HepG2 (cell line): ENCODE results near the gene IL1RAPL2.

ENCODE experiments used
- ETV6 ChIP-seq: sonication (generic); formaldehyde crosslinking; conservative IDR thresholded peaks from 2 replicates; pipeline ENCODE4 v1.4.0; 2020; ENCODE audit warnings: missing genetic modification reagents
- MAF1 ChIP-seq: sonication (generic); formaldehyde crosslinking; IDR thresholded peaks from 2 replicates; pipeline ENCODE4 v1.5.0; 2020; ENCODE audit warnings: missing genetic modification reagents, borderline replicate concordance
- SAFB2 ChIP-seq: sonication (generic); formaldehyde crosslinking; IDR thresholded peaks from 2 replicates; pipeline ENCODE4 v1.5.1; 2020; ENCODE audit warnings: missing genetic modification reagents, low read depth, mild to moderate bottlenecking, borderline replicate concordance
- SMAD1 ChIP-seq: sonication (generic); formaldehyde crosslinking; IDR thresholded peaks from 2 replicates; pipeline ENCODE4 v1.4.0; 2020; ENCODE audit warnings: missing genetic modification reagents, low read depth, mild to moderate bottlenecking, borderline replicate concordance
- ZNF629 ChIP-seq: sonication (generic); formaldehyde crosslinking; conservative IDR thresholded peaks from 2 replicates; pipeline ENCODE4 v1.5.0; 2020; ENCODE audit warnings: missing genetic modification reagents
- ZNF792 ChIP-seq: IDR thresholded peaks from 2 replicates; pipeline ENCODE4 v1.6.1; 2016

DNA sequence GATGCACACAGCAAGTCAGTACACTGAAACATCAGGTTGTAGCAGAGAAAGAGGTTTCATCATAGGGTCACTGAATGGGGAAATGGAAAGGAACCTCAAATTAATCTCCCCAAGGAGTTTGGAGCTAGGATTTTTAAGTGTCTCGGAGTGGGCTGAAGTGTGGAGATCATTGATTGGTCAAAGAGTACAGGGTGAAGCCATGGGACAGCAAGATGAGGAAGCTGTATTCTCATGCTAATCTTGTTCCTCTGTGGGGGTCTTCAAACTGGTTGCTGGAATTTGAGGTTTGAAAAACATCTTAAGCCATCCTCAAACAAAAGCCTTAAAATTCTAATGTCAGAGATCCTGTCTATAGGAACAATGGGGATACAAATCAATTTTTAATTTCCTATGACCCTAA, 733.3 kb downstream of the IL1RAPL2 start:
- TF ChIP-seq SAFB2 (CRISPR knock-in tag) (no peak), MAF1 (CRISPR knock-in tag) (no peak), ZNF629 (no peak), ZNF792 (CRISPR knock-in tag) (no peak), SMAD1 (CRISPR knock-in tag) (no peak), ETV6 (CRISPR knock-in tag) (no peak)
